Adrenal gland (tissue), 5 donors: ENCODE measurements around the gene GBF1.

ENCODE experiments used
- POLR2A ChIP-seq, 2 donors: fragments of 450-650 bp; IDR thresholded peaks; one replicate each; pipeline ENCODE4 v1.6.1; 2017; ENCODE audit warnings: antibody characterized with exemption in 2 of 2, mild to moderate bottlenecking in 2 of 2, moderate library complexity in 1 of 2
- TF ChIP-seq, protein P1 (sequence below), 6 experiments: fragments of 450-650 bp in 4 of 6; fragments of 200-600 bp in 2 of 6; sonication (generic) in 1 of 6; IDR thresholded peaks; 1 replicate in 5 of 6; 2 replicates in 1 of 6; pipeline versions ENCODE4 v1.5.1 to v1.8.0; 2016 to 2021; ENCODE audit warnings: antibody characterized with exemption in 6 of 6, mild to moderate bottlenecking in 2 of 6, moderate library complexity in 1 of 6
- donor health status: DM: no; HTN: no; CAD: no.

DNA sequence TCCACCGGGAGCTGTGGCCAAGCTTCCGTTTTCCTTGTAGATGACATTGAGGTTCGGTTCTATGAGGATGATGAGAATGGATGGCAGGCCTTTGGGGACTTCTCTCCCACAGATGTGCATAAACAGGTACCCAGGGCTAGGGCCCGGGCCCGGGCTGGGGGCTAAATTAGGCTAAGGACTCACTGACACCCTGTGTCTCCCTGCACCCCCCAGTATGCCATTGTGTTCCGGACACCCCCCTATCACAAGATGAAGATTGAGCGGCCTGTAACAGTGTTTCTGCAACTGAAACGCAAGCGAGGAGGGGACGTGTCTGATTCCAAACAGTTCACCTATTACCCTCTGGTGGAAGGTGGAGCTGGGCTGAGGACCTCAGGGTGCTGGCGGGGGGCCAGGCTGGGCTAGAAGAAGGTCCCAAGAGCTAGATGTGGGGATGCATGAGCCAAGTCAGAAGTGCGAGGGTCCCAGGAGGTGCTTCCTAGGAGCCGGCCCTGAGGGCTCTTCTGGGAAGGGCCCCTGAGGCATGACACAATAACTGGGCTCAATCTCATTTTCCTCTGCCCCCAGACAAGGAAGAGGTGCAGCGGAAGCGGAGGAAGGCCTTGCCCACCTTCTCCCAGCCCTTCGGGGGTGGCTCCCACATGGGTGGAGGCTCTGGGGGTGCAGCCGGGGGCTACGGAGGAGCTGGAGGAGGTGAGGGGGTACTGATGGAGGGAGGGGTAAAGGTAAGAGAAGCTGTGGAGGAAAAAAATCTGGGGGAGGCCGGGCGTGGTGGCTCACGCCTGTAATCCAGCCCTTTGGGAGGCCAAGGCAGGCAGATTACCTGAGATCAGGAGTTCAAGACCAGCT lies 153.1 kb downstream of the GBF1 start:
- TF ChIP-seq, protein P1, sequence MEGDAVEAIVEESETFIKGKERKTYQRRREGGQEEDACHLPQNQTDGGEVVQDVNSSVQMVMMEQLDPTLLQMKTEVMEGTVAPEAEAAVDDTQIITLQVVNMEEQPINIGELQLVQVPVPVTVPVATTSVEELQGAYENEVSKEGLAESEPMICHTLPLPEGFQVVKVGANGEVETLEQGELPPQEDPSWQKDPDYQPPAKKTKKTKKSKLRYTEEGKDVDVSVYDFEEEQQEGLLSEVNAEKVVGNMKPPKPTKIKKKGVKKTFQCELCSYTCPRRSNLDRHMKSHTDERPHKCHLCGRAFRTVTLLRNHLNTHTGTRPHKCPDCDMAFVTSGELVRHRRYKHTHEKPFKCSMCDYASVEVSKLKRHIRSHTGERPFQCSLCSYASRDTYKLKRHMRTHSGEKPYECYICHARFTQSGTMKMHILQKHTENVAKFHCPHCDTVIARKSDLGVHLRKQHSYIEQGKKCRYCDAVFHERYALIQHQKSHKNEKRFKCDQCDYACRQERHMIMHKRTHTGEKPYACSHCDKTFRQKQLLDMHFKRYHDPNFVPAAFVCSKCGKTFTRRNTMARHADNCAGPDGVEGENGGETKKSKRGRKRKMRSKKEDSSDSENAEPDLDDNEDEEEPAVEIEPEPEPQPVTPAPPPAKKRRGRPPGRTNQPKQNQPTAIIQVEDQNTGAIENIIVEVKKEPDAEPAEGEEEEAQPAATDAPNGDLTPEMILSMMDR (IDR thresholded peaks at IDR 0.05) = no peak
- no peak for TF ChIP-seq POLR2A (IDR thresholded peaks at IDR 0.05)
